Measurements from ENCODE around the gene PCDHGA9. TPM values are rescaled to one million over a fixed set of nuclear protein-coding genes. Genes with fewer than 3 reads are reported as not detected.
"Not testable (repeated sequence)": the region's sequence is repeated elsewhere in the genome, so short reads cannot be mapped to it uniquely, and the experiment has no call there.

The PCDHGA9 gene
- total and polyA plus RNA-seq, 4 donors: 10.9 to 21.4 (median 15.0) TPM

DNA sequence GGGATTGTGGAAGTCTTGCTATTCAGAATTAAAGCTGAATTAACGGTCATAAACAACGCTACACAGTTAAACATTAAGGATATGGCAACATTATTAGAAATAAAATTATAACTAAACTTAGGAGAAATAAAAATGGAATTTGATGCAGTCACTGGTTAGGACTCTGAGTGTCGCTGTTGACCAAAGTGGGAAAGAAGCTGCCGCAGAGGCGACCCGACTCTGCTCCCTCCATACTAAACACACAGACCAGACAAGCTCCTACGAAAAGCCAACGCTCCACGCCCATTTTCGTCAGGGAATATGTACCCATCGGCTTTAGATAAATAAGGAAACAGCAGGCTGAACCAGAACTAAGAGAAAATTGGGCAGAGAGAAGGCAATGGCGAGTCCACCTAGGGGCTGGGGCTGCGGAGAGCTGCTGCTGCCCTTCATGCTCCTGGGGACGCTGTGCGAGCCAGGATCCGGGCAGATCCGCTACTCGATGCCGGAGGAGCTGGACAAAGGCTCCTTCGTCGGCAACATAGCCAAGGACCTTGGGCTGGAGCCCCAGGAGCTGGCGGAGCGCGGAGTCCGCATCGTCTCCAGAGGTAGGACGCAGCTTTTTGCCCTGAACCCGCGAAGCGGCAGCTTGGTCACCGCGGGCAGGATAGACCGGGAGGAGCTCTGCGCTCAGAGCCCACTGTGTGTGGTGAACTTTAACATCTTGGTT lies 38.5 kb upstream of the PCDHGA9 start, which contains the start of gene PCDHGA5:
Gene PCDHGA5 (plus strand): TSS at position 211 of the 709 bp plus-strand sequence. CDS start 169 bp downstream, at position 380.
- H3K9me3 ChIP-seq (ENCODE audit: control insufficient read depth, insufficient read depth, low read length): peaks cover 45% of the 10 kb centered on the region
- DNase-seq (ENCODE audit: low read depth in 4 of 6, low spot score in 6 of 6): peak in 2 of 6 donors; percentile 29 to 37

DNA sequence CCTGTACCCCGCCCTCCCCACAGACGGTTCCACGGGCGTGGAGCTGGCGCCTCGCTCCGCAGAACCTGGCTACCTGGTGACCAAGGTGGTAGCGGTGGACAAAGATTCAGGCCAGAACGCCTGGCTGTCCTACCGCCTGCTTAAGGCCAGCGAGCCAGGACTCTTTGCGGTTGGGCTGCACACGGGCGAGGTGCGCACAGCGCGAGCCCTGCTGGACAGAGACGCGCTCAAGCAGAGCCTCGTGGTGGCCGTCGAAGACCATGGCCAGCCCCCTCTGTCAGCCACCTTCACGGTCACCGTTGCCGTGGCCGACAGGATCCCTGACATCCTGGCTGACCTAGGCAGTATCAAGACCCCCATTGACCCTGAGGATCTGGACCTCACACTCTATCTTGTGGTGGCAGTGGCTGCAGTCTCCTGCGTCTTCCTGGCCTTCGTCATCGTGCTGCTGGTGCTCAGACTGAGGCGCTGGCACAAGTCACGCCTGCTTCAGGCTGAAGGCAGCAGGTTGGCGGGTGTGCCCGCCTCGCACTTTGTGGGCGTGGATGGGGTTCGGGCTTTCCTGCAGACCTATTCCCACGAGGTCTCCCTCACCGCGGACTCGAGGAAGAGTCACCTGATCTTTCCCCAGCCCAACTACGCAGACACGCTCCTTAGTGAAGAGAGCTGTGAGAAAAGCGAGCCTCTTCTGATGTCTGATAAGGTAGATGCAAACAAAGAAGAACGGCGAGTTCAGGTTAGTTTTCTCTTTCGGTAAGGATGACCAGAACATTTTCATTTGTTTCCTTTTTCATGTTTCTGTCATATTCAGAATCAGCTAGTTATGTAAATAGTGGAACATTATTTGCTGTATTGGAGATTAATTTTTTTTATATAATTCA lies 36.3 kb upstream of the PCDHGA9 start:
- H3K4me1 ChIP-seq (ENCODE audit: control insufficient read depth, insufficient read depth, low read length): peaks cover 5% of the 10 kb centered on the region
- no peak for DNase-seq (ENCODE audit: low read depth in 4 of 6, low spot score in 6 of 6)
- 26% methylated on average over 35 of the region's 46 CpGs for WGBS (ENCODE audit: insufficient coverage)
- peaks cover 3% of the 10 kb centered on the region for H3K36me3 ChIP-seq (ENCODE audit: control insufficient read depth, insufficient read depth, low read length)
- H3K4me3 ChIP-seq (ENCODE audit: low read depth, low read length): no peak overlapping the region
- H3K27ac ChIP-seq (ENCODE audit: low read depth, low read length): no peak overlapping the region
- no peaks in the 10 kb centered on the region for H3K27me3 ChIP-seq (ENCODE audit: control insufficient read depth, insufficient read depth, low read length)
- peaks cover 37% of the 10 kb centered on the region for H3K9me3 ChIP-seq (ENCODE audit: control insufficient read depth, insufficient read depth, low read length)

More for the DNA sequence above, 38.5 kb upstream of the PCDHGA9 start, which contains the start of gene PCDHGA5:
- Histone ChIP-seq H3K4me1 (ENCODE audit: control insufficient read depth, insufficient read depth, low read length) (peaks cover 5% of the 10 kb centered on the region), H3K27me3 (ENCODE audit: control insufficient read depth, insufficient read depth, low read length) (no peaks in the 10 kb centered on the region), H3K36me3 (ENCODE audit: control insufficient read depth, insufficient read depth, low read length) (peaks cover 3% of the 10 kb centered on the region), H3K4me3 (ENCODE audit: low read depth, low read length) (no peak within 1 kb of the TSS), H3K27ac (ENCODE audit: low read depth, low read length) (no peak within 1 kb of the TSS)
- 10% methylated on average over 28 of the region's 34 CpGs for WGBS (ENCODE audit: insufficient coverage)

- H3K27ac ChIP-seq (ENCODE audit: low read depth, low read length): no peak within 1 kb of the TSS
- peak in 2 of 6 donors; percentile 22 to 29 for DNase-seq (ENCODE audit: low read depth in 4 of 6, low spot score in 6 of 6)
- peaks cover 48% of the 10 kb centered on the region for H3K9me3 ChIP-seq (ENCODE audit: control insufficient read depth, insufficient read depth, low read length)
- peaks cover 12% of the 10 kb centered on the region for H3K4me1 ChIP-seq (ENCODE audit: control insufficient read depth, insufficient read depth, low read length)
- H3K36me3 ChIP-seq (ENCODE audit: control insufficient read depth, insufficient read depth, low read length): peaks cover 10% of the 10 kb centered on the region
- no peaks in the 10 kb centered on the region for H3K27me3 ChIP-seq (ENCODE audit: control insufficient read depth, insufficient read depth, low read length)
- WGBS (ENCODE audit: insufficient coverage): 18% methylated on average over 30 of the region's 32 CpGs
- H3K4me3 ChIP-seq (ENCODE audit: low read depth, low read length): no peak within 1 kb of the TSS
Measured at GRCh38 chr5:141369994-141370848, 32.4 kb upstream of the PCDHGA9 start, which contains the start of gene PCDHGB3. Gene PCDHGB3 (plus strand): TSS chr5:141370242. CDS start chr5:141370395, 153 bp downstream.

DNA sequence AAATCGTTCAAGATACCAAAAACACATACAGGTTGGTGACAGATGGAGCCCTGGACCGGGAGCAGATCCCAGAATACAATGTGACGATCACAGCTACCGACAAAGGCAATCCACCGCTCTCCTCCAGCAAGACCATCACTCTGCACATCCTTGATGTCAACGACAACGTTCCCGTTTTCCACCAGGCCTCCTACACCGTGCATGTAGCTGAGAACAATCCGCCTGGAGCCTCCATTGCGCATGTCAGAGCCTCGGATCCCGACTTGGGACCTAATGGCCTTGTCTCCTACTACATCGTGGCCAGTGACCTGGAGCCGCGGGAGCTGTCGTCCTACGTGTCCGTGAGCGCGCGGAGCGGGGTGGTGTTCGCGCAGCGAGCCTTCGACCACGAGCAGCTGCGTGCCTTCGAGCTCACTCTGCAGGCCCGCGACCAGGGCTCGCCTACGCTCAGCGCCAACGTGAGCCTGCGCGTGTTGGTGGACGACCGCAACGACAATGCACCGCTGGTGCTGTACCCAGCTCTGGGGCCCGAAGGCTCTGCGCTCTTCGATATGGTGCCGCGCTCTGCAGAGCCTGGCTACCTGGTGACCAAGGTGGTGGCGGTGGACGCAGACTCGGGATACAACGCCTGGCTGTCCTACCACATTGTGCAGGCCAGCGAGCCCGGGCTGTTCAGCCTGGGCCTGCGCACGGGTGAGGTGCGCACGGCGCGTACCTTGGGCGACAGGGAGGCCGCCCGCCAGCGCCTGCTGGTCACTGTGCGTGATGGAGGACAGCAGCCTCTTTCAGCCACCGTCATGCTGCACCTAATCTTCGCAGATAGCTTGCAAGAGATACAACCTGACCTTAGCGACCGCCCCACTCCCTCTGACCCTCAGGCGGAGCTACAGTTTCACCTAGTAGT lies 30.8 kb upstream of the PCDHGA9 start:
- H3K36me3 ChIP-seq (ENCODE audit: control insufficient read depth, insufficient read depth, low read length): peaks cover 19% of the 10 kb centered on the region
- peaks cover 12% of the 10 kb centered on the region for H3K4me1 ChIP-seq (ENCODE audit: control insufficient read depth, insufficient read depth, low read length)
- no peak for DNase-seq (ENCODE audit: low read depth in 4 of 6, low spot score in 6 of 6)
- H3K4me3 ChIP-seq (ENCODE audit: low read depth, low read length): no peak overlapping the region
- no peaks in the 10 kb centered on the region for H3K27me3 ChIP-seq (ENCODE audit: control insufficient read depth, insufficient read depth, low read length)
- H3K27ac ChIP-seq (ENCODE audit: low read depth, low read length): no peak overlapping the region
- 22% methylated on average over 69 of the region's 69 CpGs for WGBS (ENCODE audit: insufficient coverage)
- H3K9me3 ChIP-seq (ENCODE audit: control insufficient read depth, insufficient read depth, low read length): peaks cover 51% of the 10 kb centered on the region

DNA sequence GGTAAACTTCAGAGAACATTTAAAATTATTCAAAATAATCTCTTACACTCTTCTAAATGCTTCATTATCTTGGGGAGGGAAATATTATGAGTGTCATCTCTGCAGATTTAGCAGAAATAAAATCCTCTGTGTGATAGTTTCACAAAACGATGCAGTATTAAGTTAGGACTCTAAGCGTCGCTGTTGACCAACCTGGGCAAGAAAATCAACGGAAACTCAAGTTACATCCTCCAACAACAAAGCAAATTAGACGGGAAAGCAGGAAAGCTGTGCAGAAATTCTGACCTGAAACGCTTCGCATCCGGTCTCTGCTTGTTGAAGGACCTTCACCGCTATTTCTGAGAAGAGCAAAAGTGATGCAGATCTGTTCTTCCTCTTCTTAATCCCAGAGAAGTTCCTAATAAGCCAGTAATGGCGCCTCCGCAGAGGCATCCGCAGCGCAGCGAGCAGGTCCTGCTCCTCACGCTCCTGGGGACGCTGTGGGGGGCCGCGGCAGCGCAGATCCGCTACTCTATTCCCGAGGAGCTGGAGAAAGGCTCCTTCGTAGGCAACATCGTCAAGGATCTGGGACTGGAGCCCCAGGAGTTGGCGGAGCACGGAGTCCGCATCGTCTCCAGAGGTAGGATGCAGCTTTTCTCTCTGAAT lies 28.8 kb upstream of the PCDHGA9 start, which contains the start of gene PCDHGA6:
Gene PCDHGA6 (plus strand): TSS at position 219 of the 645 bp plus-strand sequence. CDS start 193 bp downstream, at position 412.
- WGBS (ENCODE audit: insufficient coverage): 10% methylated on average over 27 of the region's 27 CpGs
- Histone ChIP-seq H3K36me3 (ENCODE audit: control insufficient read depth, insufficient read depth, low read length) (peaks cover 19% of the 10 kb centered on the region), H3K9me3 (ENCODE audit: control insufficient read depth, insufficient read depth, low read length) (peaks cover 53% of the 10 kb centered on the region), H3K27ac (ENCODE audit: low read depth, low read length) (no peak within 1 kb of the TSS), H3K4me1 (ENCODE audit: control insufficient read depth, insufficient read depth, low read length) (peaks cover 12% of the 10 kb centered on the region), H3K4me3 (ENCODE audit: low read depth, low read length) (peak within 1 kb of the TSS; percentile 20), H3K27me3 (ENCODE audit: control insufficient read depth, insufficient read depth, low read length) (no peaks in the 10 kb centered on the region)
- DNase-seq (ENCODE audit: low read depth in 4 of 6, low spot score in 6 of 6): peak in 2 of 6 donors; percentile 51 to 70

DNA sequence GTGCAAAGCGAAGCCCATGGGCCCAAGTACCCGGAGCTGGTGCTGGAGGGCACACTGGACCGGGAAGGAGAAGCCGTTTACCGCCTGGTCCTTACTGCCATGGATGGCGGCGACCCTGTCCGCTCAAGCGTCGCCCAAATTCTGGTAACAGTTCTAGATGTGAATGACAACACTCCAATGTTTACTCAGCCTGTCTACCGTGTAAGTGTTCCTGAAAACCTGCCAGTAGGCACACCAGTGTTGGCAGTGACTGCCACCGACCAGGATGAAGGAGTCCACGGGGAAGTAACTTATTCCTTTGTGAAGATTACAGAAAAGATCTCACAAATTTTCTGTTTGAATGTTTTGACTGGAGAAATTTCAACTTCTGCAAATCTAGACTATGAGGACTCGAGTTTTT lies 28.0 kb upstream of the PCDHGA9 start:
- WGBS (ENCODE audit: insufficient coverage): 56% methylated on average over 14 of the region's 14 CpGs
- no peak overlapping the region for H3K4me3 ChIP-seq (ENCODE audit: low read depth, low read length)
- peaks cover 19% of the 10 kb centered on the region for H3K36me3 ChIP-seq (ENCODE audit: control insufficient read depth, insufficient read depth, low read length)
- H3K27me3 ChIP-seq (ENCODE audit: control insufficient read depth, insufficient read depth, low read length): no peaks in the 10 kb centered on the region
- H3K9me3 ChIP-seq (ENCODE audit: control insufficient read depth, insufficient read depth, low read length): peaks cover 59% of the 10 kb centered on the region
- H3K4me1 ChIP-seq (ENCODE audit: control insufficient read depth, insufficient read depth, low read length): peaks cover 12% of the 10 kb centered on the region
- no peak overlapping the region for H3K27ac ChIP-seq (ENCODE audit: low read depth, low read length)
- DNase-seq (ENCODE audit: low read depth in 4 of 6, low spot score in 6 of 6): no peak

- Histone ChIP-seq H3K4me1 (ENCODE audit: control insufficient read depth, insufficient read depth, low read length) (peaks cover 12% of the 10 kb centered on the region), H3K36me3 (ENCODE audit: control insufficient read depth, insufficient read depth, low read length) (peaks cover 19% of the 10 kb centered on the region), H3K9me3 (ENCODE audit: control insufficient read depth, insufficient read depth, low read length) (peaks cover 57% of the 10 kb centered on the region)
- H3K4me3 ChIP-seq (ENCODE audit: low read depth, low read length); H3K27ac ChIP-seq (ENCODE audit: low read depth, low read length); DNase-seq (ENCODE audit: low read depth in 4 of 6, low spot score in 6 of 6); H3K27me3 ChIP-seq (ENCODE audit: control insufficient read depth, insufficient read depth, low read length): not testable (repeated sequence)
- WGBS (ENCODE audit: insufficient coverage): 34% methylated on average over 35 of the region's 48 CpGs
Measured at GRCh38 chr5:141375444-141376155, 27.0 kb upstream of the PCDHGA9 start.
